Measurements from ENCODE around the gene TUBE1.

- TF ChIP-seq EZH2phosphoT487 (IDR thresholded peaks at IDR 0.05; ENCODE audit: borderline replicate concordance) (no peak), POLR2AphosphoS5 (IDR thresholded peaks at IDR 0.05; ENCODE audit: low read depth, low read length) (no peak), CTCF (IDR thresholded peaks at IDR 0.05 in 2 of 3, conservative IDR thresholded peaks at IDR 0.05 in 1 of 3; ENCODE audit: borderline replicate concordance in 1 of 3, insufficient read depth in 1 of 3, low read depth in 2 of 3, low read length in 2 of 3) (no peak), POLR2A (IDR thresholded peaks at IDR 0.05; ENCODE audit: borderline replicate concordance, extremely low read depth, insufficient read depth, insufficient read length) (no peak), MAX (IDR thresholded peaks at IDR 0.05) (no peak)
Measured at GRCh38 chr6:112024464-112024863, 62.8 kb downstream of the TUBE1 start.

All from HCT116 (cell line).